HFF-Myc (cell line): Measurements from ENCODE around the gene KCNQ1.

ENCODE experiments used
- DNase-seq: peaks from one replicate; pipeline ENCODE4 v3.0.0-alpha.2; 2011; ENCODE audit warnings: low read depth; ENCODE audit errors: extremely low read depth
- H3K4me3 ChIP-seq: replicated peaks from 2 replicates; pipeline ENCODE4 v1.5.1; 2011; ENCODE audit warnings: low read depth, mild to moderate bottlenecking, control low read depth, low read length
- TF ChIP-seq, protein P1 (sequence below): IDR thresholded peaks from 2 replicates; pipeline ENCODE4 v1.5.1; 2012; ENCODE audit warnings: mild to moderate bottlenecking, low read depth, low read length, control low read depth; ENCODE audit errors: missing control alignments

The KCNQ1 gene

DNA sequence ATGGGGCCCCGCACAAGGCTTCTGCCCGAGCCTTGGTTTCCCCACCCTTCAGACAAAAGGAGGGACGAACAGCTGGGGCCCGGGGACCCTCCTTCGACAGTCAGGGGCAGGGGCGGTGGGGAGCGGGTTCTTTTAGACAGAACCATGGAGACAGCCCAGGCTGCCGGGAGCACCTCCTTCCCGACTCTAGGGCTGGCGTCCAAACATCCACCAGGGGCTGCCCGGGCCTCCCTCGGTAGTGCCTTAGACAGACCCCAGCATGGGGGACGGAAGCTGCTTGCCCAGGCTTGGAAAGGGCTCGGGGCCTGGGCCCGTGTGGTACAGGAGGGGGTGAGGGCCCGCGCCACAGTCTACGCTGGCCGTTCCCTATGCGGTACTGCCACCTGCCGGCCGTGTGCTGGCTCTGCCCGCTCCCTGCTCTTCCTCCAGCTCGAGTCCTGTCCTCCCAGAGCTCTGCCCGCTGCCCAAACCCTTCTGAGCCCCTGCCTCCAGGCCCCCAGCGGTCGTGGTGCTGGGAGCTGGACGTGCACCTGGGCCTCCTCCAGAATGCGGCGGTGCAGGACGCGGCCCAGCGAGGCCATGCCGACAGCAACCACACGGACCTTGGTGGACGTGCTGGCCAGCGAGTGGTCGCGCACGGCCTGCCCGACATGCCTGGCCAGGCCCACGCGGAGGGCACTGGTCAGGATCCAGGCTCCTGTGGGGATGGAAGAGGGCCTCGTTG is 24.1 kb upstream of the KCNQ1 start:
- TF ChIP-seq, protein P1, sequence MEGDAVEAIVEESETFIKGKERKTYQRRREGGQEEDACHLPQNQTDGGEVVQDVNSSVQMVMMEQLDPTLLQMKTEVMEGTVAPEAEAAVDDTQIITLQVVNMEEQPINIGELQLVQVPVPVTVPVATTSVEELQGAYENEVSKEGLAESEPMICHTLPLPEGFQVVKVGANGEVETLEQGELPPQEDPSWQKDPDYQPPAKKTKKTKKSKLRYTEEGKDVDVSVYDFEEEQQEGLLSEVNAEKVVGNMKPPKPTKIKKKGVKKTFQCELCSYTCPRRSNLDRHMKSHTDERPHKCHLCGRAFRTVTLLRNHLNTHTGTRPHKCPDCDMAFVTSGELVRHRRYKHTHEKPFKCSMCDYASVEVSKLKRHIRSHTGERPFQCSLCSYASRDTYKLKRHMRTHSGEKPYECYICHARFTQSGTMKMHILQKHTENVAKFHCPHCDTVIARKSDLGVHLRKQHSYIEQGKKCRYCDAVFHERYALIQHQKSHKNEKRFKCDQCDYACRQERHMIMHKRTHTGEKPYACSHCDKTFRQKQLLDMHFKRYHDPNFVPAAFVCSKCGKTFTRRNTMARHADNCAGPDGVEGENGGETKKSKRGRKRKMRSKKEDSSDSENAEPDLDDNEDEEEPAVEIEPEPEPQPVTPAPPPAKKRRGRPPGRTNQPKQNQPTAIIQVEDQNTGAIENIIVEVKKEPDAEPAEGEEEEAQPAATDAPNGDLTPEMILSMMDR: peak; percentile 86
- no peak overlapping the region for H3K4me3 ChIP-seq
- no peak for DNase-seq

DNA sequence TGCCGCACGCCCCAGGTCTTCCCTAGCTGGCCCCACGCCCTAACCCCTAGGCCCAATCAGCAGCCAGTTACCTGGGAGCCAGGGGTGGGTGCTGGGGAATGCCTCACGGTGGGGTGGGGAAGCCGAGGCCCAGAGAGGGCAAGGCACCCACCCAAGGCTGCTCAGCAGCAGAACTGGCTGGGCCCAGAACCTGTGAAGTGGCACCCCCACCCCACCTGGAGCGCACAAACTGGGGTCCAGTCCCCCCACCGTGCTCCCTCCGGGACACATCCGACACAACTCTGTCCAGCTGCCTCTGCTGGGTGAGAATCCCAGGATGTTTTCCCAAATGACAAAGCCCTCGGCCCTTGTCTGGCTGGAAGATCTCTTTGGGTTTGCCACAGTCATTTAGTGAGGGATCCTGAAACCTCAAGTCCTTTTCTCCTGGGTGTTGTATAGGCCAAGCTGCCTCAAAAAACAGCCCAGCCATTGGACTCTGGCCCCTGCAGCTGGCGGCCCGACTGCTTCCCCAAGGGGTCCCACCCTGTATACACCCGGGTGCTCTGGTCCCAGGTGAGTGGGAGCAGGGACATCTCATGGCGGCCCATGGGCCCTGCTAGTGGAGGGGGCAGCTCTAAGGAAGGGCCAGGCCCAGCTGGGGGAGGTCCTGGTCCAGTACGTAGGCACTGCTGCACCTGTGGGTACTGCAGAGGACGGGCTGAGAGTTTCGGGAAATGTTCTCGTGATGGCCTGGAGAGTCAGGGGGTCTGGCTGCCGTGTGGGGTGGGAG is 23.4 kb upstream of the KCNQ1 start:
- no peak overlapping the region for H3K4me3 ChIP-seq
- DNase-seq: no peak
- TF ChIP-seq, protein P1: no peak

DNA sequence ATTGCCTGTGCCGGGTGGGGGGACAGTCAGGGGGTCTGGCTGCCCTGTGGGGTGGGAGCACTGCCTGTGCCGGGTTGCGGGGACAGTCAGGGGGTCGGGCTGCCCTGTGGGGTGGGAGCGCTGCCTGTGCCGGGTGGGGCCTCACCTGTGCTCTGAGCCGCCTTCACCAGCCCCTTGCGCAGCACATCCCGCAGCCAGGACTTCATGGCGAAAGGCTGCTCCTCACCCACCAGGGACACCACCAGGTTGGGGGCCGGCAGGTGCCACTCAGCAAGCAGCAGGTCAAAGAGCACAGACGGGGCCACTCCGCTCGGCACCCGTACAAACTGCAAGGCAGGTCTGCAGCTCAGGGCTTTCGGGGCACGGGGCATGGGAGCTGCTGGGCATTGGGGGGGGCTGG is 22.8 kb upstream of the KCNQ1 start:
- TF ChIP-seq, protein P1: no peak
- no peak overlapping the region for H3K4me3 ChIP-seq
- DNase-seq: no peak

DNA sequence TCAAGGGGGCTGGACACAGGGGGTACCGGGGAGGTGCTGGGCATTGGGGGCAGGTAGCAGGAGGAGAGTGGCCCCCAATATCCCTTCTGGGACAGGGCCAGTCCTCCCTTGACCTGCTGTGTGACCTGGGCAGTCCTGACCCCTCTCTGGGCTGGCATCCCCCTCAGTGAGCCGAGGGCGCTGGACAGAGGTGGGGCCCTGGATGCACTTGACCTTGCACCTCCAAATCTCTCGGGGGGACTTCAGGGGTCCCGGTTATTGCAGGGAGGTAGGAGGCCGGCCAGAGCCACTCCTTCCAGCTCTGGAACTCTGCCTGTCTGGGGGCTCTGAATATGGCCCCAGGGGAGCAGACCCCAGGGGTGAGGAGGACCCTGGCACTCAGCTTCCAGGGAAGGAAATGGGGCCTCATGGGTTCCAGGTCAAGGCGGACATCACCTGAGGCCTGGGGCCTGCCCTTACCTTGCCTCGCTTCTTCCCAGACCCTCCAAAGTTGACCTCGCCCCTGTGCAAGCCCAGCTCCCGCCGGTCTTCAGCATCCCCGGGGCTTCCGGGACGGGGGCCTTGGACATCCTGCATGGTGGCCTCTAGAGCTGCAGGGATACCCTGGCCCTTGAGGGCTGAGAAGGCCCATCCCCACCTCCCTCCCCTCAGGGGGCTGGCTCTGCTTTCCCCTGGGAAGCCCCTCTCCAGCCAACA is 22.2 kb upstream of the KCNQ1 start:
- TF ChIP-seq, protein P1: no peak
- no peak for DNase-seq
- H3K4me3 ChIP-seq: no peak overlapping the region

DNA sequence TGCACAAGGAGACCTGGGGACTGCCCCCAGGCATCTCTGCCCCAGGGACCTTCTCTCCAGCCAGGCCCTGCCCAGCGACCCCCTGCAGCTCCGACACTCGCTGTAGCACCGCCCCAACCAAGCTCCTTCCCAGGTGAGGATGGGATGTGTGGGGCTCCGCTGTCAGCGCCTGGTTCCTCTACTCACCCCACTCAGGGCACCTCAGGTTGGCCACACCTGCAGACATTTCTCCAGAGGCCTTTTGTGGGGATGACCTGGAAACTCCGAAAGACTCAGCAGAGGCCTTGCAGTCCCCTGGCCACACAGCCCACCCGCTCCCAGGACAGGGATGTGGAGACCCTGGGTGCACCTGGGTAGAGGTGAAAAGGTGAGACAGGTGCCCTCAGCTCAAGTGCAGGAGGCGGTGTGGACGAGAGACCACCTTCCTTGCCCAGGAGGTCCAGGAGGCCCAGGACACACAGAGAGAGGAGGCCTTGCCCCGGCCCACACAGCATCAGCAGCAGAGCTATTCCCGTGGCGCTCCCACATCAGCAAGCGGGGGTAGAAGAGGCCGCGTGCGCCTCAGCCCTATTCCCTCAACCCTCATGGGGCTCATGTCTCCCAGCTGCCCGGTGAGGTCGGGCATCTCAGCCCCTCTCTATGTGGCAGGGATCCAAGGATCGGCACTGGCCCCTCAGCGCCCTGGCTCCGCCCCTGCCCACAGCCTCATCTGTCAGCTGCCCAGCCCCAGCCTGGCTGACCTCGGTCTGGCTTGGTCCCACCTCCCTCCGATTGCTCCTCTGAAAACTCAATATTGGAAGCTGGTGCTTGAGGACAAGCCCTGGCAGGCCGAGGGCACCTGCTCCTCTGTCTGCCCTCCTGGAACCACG is 21.4 kb upstream of the KCNQ1 start:
- TF ChIP-seq, protein P1: no peak

DNA sequence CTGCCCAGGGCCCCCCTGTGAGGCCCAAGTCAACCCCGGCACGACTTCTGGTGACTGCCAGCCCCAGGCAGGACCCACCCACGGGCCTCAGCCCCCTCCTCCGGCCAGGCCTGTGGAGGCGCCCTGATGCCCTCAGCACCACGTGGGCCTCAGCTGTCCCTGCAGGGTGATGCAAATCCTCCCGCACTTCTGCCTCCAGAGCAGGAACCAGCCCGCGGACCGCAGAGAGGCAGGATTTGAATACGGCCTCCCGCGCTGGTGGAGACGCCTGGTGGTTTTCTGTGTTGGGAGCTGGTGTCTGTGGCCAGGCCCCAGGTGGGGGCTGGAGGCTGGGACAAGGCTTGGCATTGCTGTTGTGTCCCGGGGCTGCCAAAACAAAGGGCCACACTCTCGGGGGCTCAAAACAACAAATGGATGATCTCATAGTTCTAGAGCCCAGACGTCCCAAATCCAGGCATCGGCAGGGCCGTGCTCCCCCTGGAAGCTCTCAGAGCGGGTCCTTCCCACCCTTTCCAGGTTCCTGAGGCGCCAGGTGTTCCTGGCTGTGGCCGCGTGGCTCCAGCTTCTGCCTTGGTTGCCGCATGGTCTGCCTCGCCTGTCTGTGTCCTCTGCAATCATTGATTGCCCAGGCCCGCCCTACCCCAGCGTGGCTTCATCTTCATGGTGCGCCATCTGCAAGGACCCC is 19.9 kb upstream of the KCNQ1 start:
- TF ChIP-seq, protein P1: no peak
- H3K4me3 ChIP-seq: no peak overlapping the region
- no peak for DNase-seq

More for the DNA sequence above, 21.4 kb upstream of the KCNQ1 start:
- no peak overlapping the region for H3K4me3 ChIP-seq
- DNase-seq: no peak
